K562 (cell line): ENCODE results near the gene VWF. TPM values are rescaled to one million over a fixed set of nuclear protein-coding genes. Genes with fewer than 3 reads are reported as not detected.

Source experiments
- CHD1 ChIP-seq: fragments of 200-600 bp; sonication (generic); IDR thresholded peaks from one replicate; pipeline ENCODE4 v1.6.1; 2012; ENCODE audit warnings: mild to moderate bottlenecking, moderate library complexity, low read length, inconsistent platforms
- CHD7 ChIP-seq: fragments of 200-600 bp; sonication (generic); IDR thresholded peaks from one replicate; pipeline ENCODE4 v1.6.1; 2012; ENCODE audit warnings: mild to moderate bottlenecking, low read depth, low read length, inconsistent platforms
- HINFP ChIP-seq: fragments of 450-650 bp; conservative IDR thresholded peaks from 2 replicates; pipeline ENCODE4 v1.6.1; 2016; ENCODE audit warnings: missing genetic modification characterization, low read depth, mild to moderate bottlenecking, control low read depth, missing compliant biosample characterization
- HNRNPLL ChIP-seq: fragments of 200-400 bp; formaldehyde crosslinking; IDR thresholded peaks from 2 replicates; pipeline ENCODE4 v1.6.1; 2017; ENCODE audit warnings: low read length, low read depth, mild to moderate bottlenecking; ENCODE audit not compliant: poor library complexity, severe bottlenecking
- MIER1 ChIP-seq: fragments of 450-650 bp; IDR thresholded peaks from 2 replicates; pipeline ENCODE4 v1.6.1; 2016; ENCODE audit warnings: antibody characterized with exemption, mild to moderate bottlenecking, low read depth
- PHF20 ChIP-seq: fragments of 450-650 bp; IDR thresholded peaks from 2 replicates; pipeline ENCODE4 v1.6.1; 2018; ENCODE audit not compliant: partially characterized antibody
- PKNOX1 ChIP-seq: fragments of 450-650 bp; IDR thresholded peaks from 2 replicates; pipeline ENCODE4 v1.6.1; 2016
- ZNF431 ChIP-seq: sonication (generic); formaldehyde crosslinking; IDR thresholded peaks from 2 replicates; pipeline ENCODE4 v1.8.0; 2022; ENCODE audit warnings: mild to moderate bottlenecking, missing genetic modification reagents
- ZNF740 ChIP-seq, 3 experiments: fragments of 200-800 bp in 1 of 3; sonication (Bioruptor generic) in 1 of 3; sonication (generic) in 1 of 3; formaldehyde crosslinking in 1 of 3; IDR thresholded peaks; 2 replicates each; pipeline versions ENCODE4 v1.6.1 to v1.8.0; 2016 to 2022; ENCODE audit warnings: mild to moderate bottlenecking in 2 of 3, missing compliant biosample characterization in 2 of 3, missing genetic modification characterization in 2 of 3, missing genetic modification reagents in 1 of 3
- polyA plus RNA-seq, 8 experiments: library from polyadenylated mRNA; depleted of rRNA in 4 of 8; stranded (reverse) in 5 of 8; unstranded in 3 of 8; fragments of >200 nt; fragmentation: Nextera tagmentation in 2 of 8; fragmentation: Illumina TruSeq in 1 of 8; extraction: Ambion mirVana in 2 of 8; extraction: Trizol in 1 of 8; gene quantifications; 2 replicates each; pipeline versions ENCODE4 v1.2.1 to v1.2.3, GENCODE V29; 2011 to 2014; ENCODE audit warnings: inconsistent platforms in 1 of 8, missing spikeins in 1 of 8
- total RNA-seq, 7 experiments: library from RNA; depleted of rRNA in 6 of 7; stranded (reverse); fragments of >200 nt in 6 of 7; fragmentation: Illumina TruSeq in 2 of 7; extraction: Trizol in 2 of 7; gene quantifications; 2 replicates each; pipeline versions ENCODE4 v1.2.1 to v1.2.3, GENCODE V29; 2011 to 2021; ENCODE audit warnings: low replicate concordance in 1 of 7

VWF gene
- total and polyA plus RNA-seq, 9 of the 15 experiments (the other 6 are each of a cell fraction or from before 2014, with no cell fraction given), result 0.53 TPM; not detected in 8

DNA sequence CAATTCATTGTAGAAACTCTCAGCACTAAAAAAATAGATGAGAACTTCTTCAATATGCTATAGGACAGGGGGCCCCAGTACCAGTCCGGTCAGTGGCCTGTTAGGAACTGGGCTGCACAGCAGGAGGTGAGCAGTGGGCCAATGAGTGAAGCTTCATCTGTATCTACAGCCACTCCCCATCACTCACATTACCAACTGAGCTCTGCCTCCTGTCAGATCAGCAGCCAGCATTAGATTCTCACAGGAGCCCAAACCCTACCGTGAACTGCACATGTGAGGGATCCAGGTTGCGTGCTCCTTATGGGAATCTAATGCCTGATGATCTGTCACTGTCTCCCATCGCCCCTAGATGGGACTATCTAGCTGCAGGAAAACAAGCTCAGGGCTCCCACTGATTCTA, 163.7 kb downstream of the VWF start (continued):
- no peak for TF ChIP-seq ZNF740 (CRISPR knock-in tag; IDR thresholded peaks at IDR 0.05)
- TF ChIP-seq ZNF740 (tag; IDR thresholded peaks at IDR 0.05), result no peak
- TF ChIP-seq HINFP (tag), result no peak
- no peak for TF ChIP-seq ZNF431 (CRISPR knock-in tag)
- no peak for TF ChIP-seq CHD7
- TF ChIP-seq HNRNPLL, result no peak
- TF ChIP-seq PHF20, result no peak
- no peak for TF ChIP-seq MIER1
- TF ChIP-seq PKNOX1, result no peak
- no peak for TF ChIP-seq CHD1
